OCI-LY1 (cell line): ENCODE data around the gene PRADC1.
"Not testable (repeated sequence)": the region's sequence is repeated elsewhere in the genome, so short reads cannot be mapped to it uniquely, and the experiment has no call there.

Experiments used
- EZH2 ChIP-seq: fragments of 200-600 bp; sonication (generic), shearing (Covaris generic); IDR thresholded peaks from 2 replicates; pipeline ENCODE4 v1.8.0; 2017; ENCODE audit warnings: borderline replicate concordance, mixed run types, mild to moderate bottlenecking, antibody characterized with exemption, low read length, moderate library complexity, mixed read lengths
- TF ChIP-seq, protein P1 (sequence below): fragments of 200-600 bp; sonication (generic), shearing (Covaris generic); IDR thresholded peaks from 2 replicates; pipeline ENCODE4 v1.5.1; 2017; ENCODE audit warnings: mild to moderate bottlenecking, antibody characterized with exemption, low read length, moderate library complexity, mixed read lengths

DNA sequence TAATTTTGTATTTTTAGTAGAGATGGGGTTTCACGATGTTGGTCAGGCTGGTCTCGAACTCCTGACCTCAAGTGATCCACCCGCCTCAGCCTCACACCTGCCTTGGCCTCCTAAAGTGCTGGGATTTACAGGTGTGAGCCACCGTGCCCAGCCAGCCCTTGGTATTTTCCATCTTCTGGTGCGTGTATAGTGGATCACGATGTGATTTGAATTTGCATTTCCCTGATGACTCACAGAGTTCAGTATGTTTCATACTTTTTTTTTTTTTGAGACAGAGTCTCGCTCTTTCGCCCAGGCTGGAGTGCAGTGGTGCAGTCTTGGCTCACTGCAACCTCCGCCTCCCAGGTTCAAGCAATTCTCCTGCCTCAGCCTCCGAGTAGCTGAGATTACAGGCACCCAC, 32.8 kb downstream of the PRADC1 start:
- TF ChIP-seq, protein P1, sequence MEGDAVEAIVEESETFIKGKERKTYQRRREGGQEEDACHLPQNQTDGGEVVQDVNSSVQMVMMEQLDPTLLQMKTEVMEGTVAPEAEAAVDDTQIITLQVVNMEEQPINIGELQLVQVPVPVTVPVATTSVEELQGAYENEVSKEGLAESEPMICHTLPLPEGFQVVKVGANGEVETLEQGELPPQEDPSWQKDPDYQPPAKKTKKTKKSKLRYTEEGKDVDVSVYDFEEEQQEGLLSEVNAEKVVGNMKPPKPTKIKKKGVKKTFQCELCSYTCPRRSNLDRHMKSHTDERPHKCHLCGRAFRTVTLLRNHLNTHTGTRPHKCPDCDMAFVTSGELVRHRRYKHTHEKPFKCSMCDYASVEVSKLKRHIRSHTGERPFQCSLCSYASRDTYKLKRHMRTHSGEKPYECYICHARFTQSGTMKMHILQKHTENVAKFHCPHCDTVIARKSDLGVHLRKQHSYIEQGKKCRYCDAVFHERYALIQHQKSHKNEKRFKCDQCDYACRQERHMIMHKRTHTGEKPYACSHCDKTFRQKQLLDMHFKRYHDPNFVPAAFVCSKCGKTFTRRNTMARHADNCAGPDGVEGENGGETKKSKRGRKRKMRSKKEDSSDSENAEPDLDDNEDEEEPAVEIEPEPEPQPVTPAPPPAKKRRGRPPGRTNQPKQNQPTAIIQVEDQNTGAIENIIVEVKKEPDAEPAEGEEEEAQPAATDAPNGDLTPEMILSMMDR: not testable (repeated sequence)
- TF ChIP-seq EZH2: not testable (repeated sequence)
